ENCODE results near the gene FTSJ3. TPM values are rescaled to one million over a fixed set of nuclear protein-coding genes. Genes with fewer than 3 reads are reported as not detected.

Gene FTSJ3
- total and polyA plus RNA-seq, 10 of the 15 experiments (the other 5 are each of a cell fraction or from before 2014, with no cell fraction given) = 17.2 to 79.2 (median 50.4) TPM

DNA sequence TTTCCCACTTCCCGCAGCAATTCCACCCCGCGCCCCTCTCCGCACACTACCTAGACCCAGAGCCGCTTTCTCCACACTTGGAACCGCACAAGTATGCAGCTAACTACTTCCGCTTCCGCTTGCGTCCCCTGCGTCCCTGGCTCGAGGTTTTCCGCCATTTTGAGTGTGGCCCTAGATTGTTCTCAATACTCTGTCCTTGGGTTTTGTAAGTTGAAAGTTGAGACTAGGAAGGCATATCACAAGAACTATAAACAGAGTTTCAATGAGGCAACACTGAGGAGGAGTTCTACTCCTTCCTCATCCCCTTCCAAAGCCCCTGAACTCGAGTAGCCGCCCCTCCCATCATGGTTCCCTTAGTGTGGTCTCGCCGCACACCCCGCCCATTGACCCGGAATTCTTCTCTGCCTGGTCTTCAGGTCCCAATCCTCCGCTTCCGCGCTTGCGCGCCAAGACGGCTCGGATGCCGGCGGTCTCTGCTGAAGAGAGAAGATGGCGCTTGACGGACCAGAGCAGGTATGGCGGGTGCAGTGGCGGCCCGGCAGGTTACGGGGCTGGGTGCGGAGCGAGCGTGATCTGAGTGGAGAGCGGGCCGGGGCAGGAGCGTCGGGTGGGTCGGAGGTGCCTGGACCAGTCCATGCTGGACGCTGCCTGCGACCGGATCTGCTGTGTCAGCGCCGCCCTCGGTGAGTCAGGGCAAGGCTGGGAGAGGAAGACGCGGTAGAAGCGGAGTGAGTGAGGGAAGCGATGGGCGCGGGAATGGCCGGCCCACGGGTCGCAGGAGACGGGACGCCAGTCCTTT lies at the start of gene FTSJ3, which contains the start of gene PSMC5 (continued):
- TF ChIP-seq, protein P1, sequence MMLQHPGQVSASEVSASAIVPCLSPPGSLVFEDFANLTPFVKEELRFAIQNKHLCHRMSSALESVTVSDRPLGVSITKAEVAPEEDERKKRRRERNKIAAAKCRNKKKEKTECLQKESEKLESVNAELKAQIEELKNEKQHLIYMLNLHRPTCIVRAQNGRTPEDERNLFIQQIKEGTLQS (IDR thresholded peaks at IDR 0.05; ENCODE audit: borderline replicate concordance, extremely low read depth, low read depth, low read length) = no peak
- TF ChIP-seq MYB (IDR thresholded peaks at IDR 0.05; ENCODE audit: borderline replicate concordance, low read depth, low read length) (no peak), POLR2AphosphoS5 (IDR thresholded peaks at IDR 0.05; ENCODE audit: low read length) (peak; percentile 95), NRF1 (conservative IDR thresholded peaks at IDR 0.05; ENCODE audit: low read depth, low read length) (peak; percentile 48), CEBPZ (IDR thresholded peaks at IDR 0.05; ENCODE audit: low read depth, low read length) (no peak), ZSCAN29 (IDR thresholded peaks at IDR 0.05) (no peak), NR2C1 (IDR thresholded peaks at IDR 0.05) (peak; percentile 99), SUPT20H (IDR thresholded peaks at IDR 0.05; ENCODE audit: borderline replicate concordance, control insufficient read depth, low read depth, low read length) (no peak), EZH2 (IDR thresholded peaks at IDR 0.05; ENCODE audit: borderline replicate concordance, control insufficient read depth, low read depth, low read length) (no peak), RFX5 (IDR thresholded peaks at IDR 0.05; ENCODE audit: low read depth, low read length) (no peak), MTA3 (IDR thresholded peaks at IDR 0.05; ENCODE audit: borderline replicate concordance, low read length) (no peak), TCF12 (IDR thresholded peaks at IDR 0.05; ENCODE audit: low read depth, low read length) (0 out of 2 replicates have a peak, but pooled peaks have one; percentile 57), KLF5 (IDR thresholded peaks at IDR 0.05; ENCODE audit: partially characterized antibody) (peak; percentile 58), CTCF (IDR thresholded peaks at IDR 0.05 in 2 of 3, conservative IDR thresholded peaks at IDR 0.05 in 1 of 3; ENCODE audit: control insufficient read depth in 2 of 3, extremely low read depth in 1 of 3, insufficient read depth in 1 of 3, low read depth in 3 of 3, low read length in 3 of 3) (peak; percentile 60 to 73 (median 61)), BCL3 (IDR thresholded peaks at IDR 0.05; ENCODE audit: borderline replicate concordance, insufficient read depth, low read depth, low read length, poor library complexity, severe bottlenecking) (no peak), ESRRA (IDR thresholded peaks at IDR 0.05; ENCODE audit: low read length) (no peak), NFXL1 (IDR thresholded peaks at IDR 0.05; ENCODE audit: borderline replicate concordance) (no peak), NR2F1 (conservative IDR thresholded peaks at IDR 0.05) (0 out of 2 replicates have a peak, but pooled peaks have one; percentile 36), KAT2A (conservative IDR thresholded peaks at IDR 0.05; ENCODE audit: control insufficient read depth, low read depth, low read length) (no peak)
